NK-92 (cell line): ENCODE measurements around the gene GOSR1.
"Not testable (repeated sequence)": the region's sequence is repeated elsewhere in the genome, so short reads cannot be mapped to it uniquely, and the experiment has no call there.

ENCODE experiments used
- DNase-seq: peaks from one replicate; lab custom pipeline; 2025; ENCODE audit not compliant: unreplicated experiment; lab: John Stamatoyannopoulos, UW

Gene GOSR1

GRCh38 chr17:30503558-30503957, 26.4 kb downstream of the GOSR1 start:
- DNase-seq = no peak

GRCh38 chr17:30505868-30506417, 28.7 kb downstream of the GOSR1 start:
- DNase-seq = no peak

DNA sequence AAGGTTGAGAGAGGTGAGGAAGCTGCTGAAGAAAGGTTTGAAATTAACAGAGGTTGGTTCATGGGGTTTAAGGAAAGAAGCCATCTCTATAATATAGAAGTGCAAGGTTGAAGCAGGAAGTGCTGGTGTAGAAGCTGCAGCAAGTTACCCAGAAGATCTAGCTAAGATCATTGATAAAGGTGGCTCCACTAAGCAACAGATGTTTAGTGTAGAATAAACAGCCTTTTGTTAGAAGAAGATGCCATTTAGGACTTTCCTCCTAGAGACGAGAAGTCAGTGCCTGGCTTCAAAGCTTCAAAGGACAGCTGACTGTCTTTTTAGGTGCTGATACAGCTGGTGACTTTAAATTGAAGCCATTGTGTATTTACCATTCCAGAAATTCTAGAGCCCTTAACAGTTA, 29.3 kb downstream of the GOSR1 start:
- DNase-seq = no peak

- no peak for DNase-seq
These were observed 36.1 kb downstream of the GOSR1 start for GRCh38 chr17:30513346-30513745.

DNA sequence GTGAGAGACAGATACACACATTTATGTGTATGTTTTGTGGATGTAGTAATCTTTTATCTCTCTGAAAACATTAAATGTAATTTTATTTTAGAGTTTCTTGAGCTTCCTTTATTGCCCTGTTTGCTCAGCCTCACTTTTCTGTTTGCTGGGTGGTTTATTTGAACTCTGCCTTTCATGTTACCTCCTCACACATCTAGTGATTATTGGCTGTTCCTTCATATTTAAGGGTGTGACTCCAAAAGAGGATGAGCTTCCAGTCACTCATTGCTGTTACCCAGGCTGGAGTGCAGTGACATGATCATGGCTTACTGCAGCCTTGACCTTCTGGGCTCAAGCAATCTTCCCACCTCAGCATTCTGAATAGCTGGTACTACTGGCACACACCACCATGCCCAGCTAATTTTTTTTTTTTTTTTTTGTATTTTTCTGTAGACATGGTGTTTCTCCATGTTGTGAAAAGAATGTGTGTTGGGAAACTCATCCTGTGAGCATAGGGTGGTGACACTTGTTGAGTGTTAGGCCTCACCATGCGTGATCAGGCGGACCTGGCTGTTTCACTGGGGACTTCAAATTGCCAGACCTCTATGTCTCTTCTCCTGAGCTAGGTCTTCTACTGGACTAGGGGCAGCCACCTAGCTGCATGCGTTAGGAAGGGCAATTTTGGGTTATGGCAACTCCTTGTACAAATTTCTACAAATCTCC, 37.8 kb downstream of the GOSR1 start:
- no peak for DNase-seq

- DNase-seq = no peak
These were observed 40.6 kb downstream of the GOSR1 start for GRCh38 chr17:30517786-30518185.

GRCh38 chr17:30519166-30519565, 42.0 kb downstream of the GOSR1 start:
- DNase-seq = no peak

- DNase-seq = no peak
These were observed 42.5 kb downstream of the GOSR1 start for GRCh38 chr17:30519707-30520106.

GRCh38 chr17:30520436-30520835, 43.2 kb downstream of the GOSR1 start:
- no peak for DNase-seq

- no peak for DNase-seq
These were observed 43.7 kb downstream of the GOSR1 start for GRCh38 chr17:30520882-30521281.

DNA sequence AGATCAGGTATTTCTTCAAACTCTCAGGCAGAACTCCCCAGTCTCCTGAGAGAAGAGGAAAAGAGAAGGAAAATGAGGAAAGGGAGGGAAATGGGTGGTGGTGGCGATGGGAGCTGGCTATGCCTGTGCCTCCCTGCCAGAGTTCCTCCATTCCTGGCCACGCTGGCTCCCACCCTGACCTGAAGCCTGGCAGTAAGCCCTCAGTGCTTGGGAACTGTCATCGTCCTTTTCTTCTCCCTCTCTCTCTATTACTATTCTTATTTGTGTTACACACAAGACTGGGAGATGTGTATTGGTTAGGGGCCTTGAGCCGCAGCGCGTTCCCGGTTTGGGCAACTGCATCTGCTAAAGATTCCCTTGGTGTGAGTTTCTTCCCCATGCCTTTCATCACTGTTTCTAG, 44.6 kb downstream of the GOSR1 start:
- DNase-seq = no peak

GRCh38 chr17:30523236-30523635, 46.0 kb downstream of the GOSR1 start:
- not testable (repeated sequence) for DNase-seq

- no peak for DNase-seq
These were observed 47.6 kb downstream of the GOSR1 start for GRCh38 chr17:30524847-30525246.

DNA sequence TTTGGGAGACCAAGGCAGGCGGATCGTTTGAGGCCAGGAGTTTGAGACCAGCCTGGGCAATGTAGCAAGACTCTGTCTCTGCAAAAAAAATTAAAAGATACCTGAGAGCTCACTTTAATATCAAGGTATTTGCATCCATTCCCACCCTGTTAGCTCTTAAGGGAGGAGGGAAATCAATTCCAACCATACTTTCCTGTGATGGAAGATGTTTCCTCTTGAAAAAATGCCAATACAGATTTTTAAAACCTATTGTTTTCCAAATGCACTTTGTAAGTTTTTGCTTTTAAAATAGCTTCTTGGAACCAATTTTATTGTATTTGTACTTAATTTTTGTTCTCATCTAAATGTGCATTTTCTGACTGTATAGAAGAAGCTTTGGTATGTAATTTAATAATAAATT, 49.2 kb downstream of the GOSR1 start:
- DNase-seq = no peak

GRCh38 chr17:30528701-30529100, 51.5 kb downstream of the GOSR1 start:
- not testable (repeated sequence) for DNase-seq

DNA sequence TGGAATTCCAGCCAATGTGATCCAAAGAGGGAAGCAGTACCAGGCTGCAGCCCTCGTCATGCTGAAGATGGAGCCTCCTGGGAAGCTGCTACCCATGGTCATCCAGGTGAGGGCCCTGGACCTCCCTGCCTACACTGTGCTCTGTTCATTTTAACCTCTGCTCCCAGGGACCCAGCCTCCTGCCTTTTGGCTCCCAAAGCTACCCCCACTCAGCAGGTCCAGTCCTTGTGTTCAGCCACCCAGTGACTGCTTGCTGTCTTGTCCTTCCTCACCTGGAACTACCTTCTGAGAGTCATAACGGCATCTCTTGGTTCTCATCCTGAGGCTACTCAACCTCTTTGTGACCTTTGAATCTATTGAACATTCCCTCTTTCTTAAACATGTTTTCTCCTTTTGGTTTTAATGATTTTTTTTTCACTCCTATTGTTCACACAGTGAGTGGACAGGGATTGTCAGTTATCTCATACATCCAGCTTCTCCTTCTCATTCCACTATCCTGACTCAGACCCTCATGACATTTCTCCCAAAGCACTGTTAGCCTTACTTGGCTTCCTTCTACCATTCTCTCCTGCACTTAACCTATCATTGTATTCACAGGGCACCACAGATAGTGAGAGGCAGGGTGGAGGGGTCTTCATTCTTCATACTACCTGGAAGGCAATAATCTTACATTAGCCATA, 53.3 kb downstream of the GOSR1 start:
- DNase-seq = no peak

- no peak for DNase-seq
These were observed 55.7 kb downstream of the GOSR1 start for GRCh38 chr17:30532871-30533270.

DNA sequence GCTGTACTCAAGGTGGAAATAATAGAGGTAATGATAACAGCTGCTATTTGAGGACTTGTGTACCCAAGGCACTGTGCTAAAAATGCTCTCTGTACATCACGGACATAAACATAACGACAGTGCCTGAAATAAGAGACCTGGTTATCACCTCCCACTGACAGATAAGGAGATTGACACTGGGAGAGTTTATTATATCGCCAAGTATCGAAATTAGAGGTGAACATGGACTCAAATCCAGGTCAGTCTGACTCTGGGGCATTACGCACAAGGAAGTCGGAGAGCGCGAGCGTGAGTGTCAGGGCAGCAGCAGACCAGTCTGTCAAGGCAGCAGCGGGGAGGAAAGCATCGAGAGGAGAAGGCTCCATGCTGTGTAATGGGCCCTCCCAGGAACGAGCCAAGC, 57.1 kb downstream of the GOSR1 start:
- DNase-seq = no peak

DNA sequence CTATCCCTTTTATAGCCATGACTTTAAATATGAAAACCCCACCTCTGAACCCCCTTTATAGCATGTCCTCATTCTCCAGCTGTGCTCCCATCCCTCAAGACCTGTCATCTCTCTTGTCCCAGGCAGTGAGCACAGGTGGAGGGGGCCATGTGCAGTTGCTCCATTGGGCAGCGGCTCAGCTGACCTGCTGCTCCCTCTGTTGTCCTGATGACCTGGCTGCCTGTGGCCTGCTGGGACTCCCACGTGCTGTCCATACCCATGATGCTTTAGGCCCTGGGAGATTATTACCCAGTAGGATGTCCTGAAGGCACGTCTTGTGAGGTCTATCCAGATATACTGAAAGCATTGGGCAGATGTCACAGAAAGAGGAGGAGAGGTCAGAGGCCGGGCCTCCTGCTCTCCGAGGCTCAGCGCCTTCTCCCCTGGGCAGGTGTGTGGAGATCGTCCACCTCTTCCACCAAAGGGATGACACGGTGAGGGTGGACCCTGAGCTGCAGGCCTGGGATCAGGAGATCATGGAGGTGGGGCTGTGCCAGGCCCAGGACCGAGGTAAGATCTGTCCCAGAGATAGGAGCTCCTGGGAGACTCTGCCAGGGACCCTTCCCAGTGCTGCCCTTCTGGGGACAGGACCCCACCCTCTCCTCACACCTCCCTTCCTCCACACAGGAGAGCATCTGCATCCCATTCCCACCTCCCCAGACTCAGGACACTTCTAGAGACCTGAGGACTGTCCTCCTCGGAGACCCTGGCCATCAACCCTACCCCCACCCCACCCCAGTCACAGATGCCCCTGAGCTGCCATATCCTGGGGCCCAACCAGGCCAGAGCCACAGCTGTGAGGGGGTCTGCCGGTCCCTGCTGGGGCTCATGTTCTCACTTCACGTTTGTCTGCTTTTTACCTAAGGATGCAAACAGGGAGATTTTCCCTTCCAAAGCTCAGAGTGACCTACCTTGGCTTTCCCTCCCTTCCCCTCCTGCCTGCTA, 58.0 kb downstream of the GOSR1 start:
- no peak for DNase-seq

DNA sequence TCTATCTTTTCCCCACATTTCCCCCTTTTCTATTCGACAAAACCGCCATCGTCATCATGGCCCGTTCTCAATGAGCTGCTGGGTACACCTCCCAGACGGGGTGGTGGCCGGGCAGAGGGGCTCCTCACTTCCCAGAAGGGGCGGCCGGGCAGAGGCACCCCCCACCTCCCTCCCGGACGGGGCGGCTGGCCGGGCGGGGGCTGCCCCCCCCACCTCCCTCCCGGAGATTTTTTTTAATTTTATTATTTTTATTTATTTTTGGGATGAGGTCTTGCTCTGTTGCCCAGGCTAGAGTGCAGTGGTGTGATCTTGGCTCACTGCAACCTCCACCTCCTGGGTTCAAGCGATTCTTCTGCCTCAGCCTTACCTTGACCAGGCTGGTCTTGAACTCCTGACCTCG, 59.6 kb downstream of the GOSR1 start:
- not testable (repeated sequence) for DNase-seq

DNA sequence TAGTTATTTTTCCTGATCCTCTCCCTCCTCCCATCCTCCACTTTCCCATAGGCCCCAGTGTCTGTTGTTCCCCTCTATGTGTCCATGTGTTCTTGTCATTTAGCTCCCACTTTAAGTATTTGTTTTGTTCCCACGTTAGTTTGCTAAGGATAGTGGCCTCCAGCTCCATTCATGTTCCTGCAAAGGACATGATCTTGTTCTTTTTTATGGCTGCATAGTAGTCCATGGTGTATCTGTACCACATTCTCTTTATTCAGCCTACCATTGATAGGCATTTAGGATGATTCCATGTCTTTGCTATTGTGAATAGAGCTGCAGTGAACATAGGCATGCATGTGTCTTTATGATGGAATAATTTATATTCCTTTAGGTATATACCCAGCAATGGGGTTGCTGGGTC, 60.5 kb downstream of the GOSR1 start:
- DNase-seq = not testable (repeated sequence)
